K562 (cell line): ENCODE results near the gene MPDU1. TPM values are rescaled to one million over a fixed set of nuclear protein-coding genes. Genes with fewer than 3 reads are reported as not detected.

Experiments
- ATF7 ChIP-seq: fragments of 450-650 bp; IDR thresholded peaks from 2 replicates; pipeline ENCODE4 v1.7.1; 2014; ENCODE audit warnings: mild to moderate bottlenecking, moderate library complexity
- BRD9 ChIP-seq: fragments of 450-650 bp; IDR thresholded peaks from 2 replicates; pipeline ENCODE4 v1.6.1; 2018; ENCODE audit warnings: low read depth; ENCODE audit not compliant: partially characterized antibody
- EGR1 ChIP-seq: fragments of 450-650 bp; conservative IDR thresholded peaks from 2 replicates; pipeline ENCODE4 v1.6.1; 2017; ENCODE audit warnings: mild to moderate bottlenecking
- HMGN3 ChIP-seq: IDR thresholded peaks from 2 replicates; pipeline ENCODE4 v1.6.1; 2011; ENCODE audit warnings: borderline replicate concordance, low read depth, mild to moderate bottlenecking, mixed read lengths, low read length; ENCODE audit not compliant: insufficient read length; ENCODE audit errors: extremely low read depth
- HNRNPH1 ChIP-seq: fragments of 200-400 bp; formaldehyde crosslinking; optimal IDR thresholded peaks from 2 replicates; pipeline ENCODE3; 2017; ENCODE audit warnings: low read depth, mild to moderate bottlenecking, low read length, moderate library complexity
- KDM5B ChIP-seq: fragments of 200-600 bp; sonication (generic); IDR thresholded peaks from 2 replicates; pipeline ENCODE4 v1.6.1; 2012; ENCODE audit warnings: low read depth, mild to moderate bottlenecking, moderate library complexity, low read length, control low read depth, inconsistent platforms; ENCODE audit not compliant: insufficient replicate concordance
- MEF2A ChIP-seq: IDR thresholded peaks from 2 replicates; pipeline ENCODE4 v1.6.1; 2011; ENCODE audit warnings: low read depth, mild to moderate bottlenecking, low read length, moderate library complexity; ENCODE audit not compliant: control insufficient read depth
- MIER1 ChIP-seq: fragments of 450-650 bp; IDR thresholded peaks from 2 replicates; pipeline ENCODE4 v1.6.1; 2016; ENCODE audit warnings: antibody characterized with exemption, mild to moderate bottlenecking, low read depth
- MYC ChIP-seq, 2 experiments: fragments of 250-450 bp in 1 of 2; sonication (Bioruptor Pico) in 1 of 2; IDR thresholded peaks; 2 replicates each; pipeline versions ENCODE4 v1.5.1 to v1.6.1; 2012 to 2021; ENCODE audit warnings: low read depth in 2 of 2, borderline replicate concordance in 1 of 2, improper control_type of control experiment in 1 of 2, low read length in 1 of 2, mild to moderate bottlenecking in 1 of 2, moderate library complexity in 1 of 2
- NCOR1 ChIP-seq: fragments of 450-650 bp; IDR thresholded peaks from 2 replicates; pipeline ENCODE4 v1.6.1; 2016; ENCODE audit warnings: mild to moderate bottlenecking, moderate library complexity
- NKRF ChIP-seq: fragments of 450-650 bp; IDR thresholded peaks from 2 replicates; pipeline ENCODE4 v1.6.1; 2016; ENCODE audit warnings: borderline replicate concordance
- NR2C2 ChIP-seq, 2 experiments: fragments of 200-800 bp in 1 of 2; sonication (Bioruptor generic) in 1 of 2; sonication (generic) in 1 of 2; formaldehyde crosslinking in 1 of 2; IDR thresholded peaks; 2 replicates each; pipeline versions ENCODE4 v1.6.1 to v1.8.0; 2016 to 2022; ENCODE audit warnings: mild to moderate bottlenecking in 1 of 2, missing compliant biosample characterization in 1 of 2, missing genetic modification characterization in 1 of 2, missing genetic modification reagents in 1 of 2
- PTRF ChIP-seq: fragments of 450-650 bp; IDR thresholded peaks from 2 replicates; pipeline ENCODE4 v1.6.1; 2016; ENCODE audit warnings: mild to moderate bottlenecking, missing genetic modification characterization, missing compliant biosample characterization
- RBBP5 ChIP-seq: fragments of 200-600 bp; sonication (generic); IDR thresholded peaks from 2 replicates; pipeline ENCODE4 v1.6.1; 2012; ENCODE audit warnings: borderline replicate concordance, mild to moderate bottlenecking, low read length, control low read depth, inconsistent platforms; ENCODE audit not compliant: insufficient read depth, poor library complexity, severe bottlenecking
- U2AF1 ChIP-seq: fragments of 200-400 bp; formaldehyde crosslinking; optimal IDR thresholded peaks from 2 replicates; pipeline ENCODE3; 2017; ENCODE audit warnings: mild to moderate bottlenecking, low read depth, low read length, moderate library complexity
- ZNF655 ChIP-seq: fragments of 250-450 bp; sonication (Bioruptor Pico); IDR thresholded peaks from 2 replicates; pipeline ENCODE4 v1.5.0; 2021
- polyA plus RNA-seq, 8 experiments: library from polyadenylated mRNA; depleted of rRNA in 4 of 8; stranded (reverse) in 5 of 8; unstranded in 3 of 8; fragments of >200 nt; fragmentation: Nextera tagmentation in 2 of 8; fragmentation: Illumina TruSeq in 1 of 8; extraction: Ambion mirVana in 2 of 8; extraction: Trizol in 1 of 8; gene quantifications; 2 replicates each; pipeline versions ENCODE4 v1.2.1 to v1.2.3, GENCODE V29; 2011 to 2014; ENCODE audit warnings: inconsistent platforms in 1 of 8, missing spikeins in 1 of 8
- total RNA-seq, 7 experiments: library from RNA; depleted of rRNA in 6 of 7; stranded (reverse); fragments of >200 nt in 6 of 7; fragmentation: Illumina TruSeq in 2 of 7; extraction: Trizol in 2 of 7; gene quantifications; 2 replicates each; pipeline versions ENCODE4 v1.2.1 to v1.2.3, GENCODE V29; 2011 to 2021; ENCODE audit warnings: low replicate concordance in 1 of 7
- TF ChIP-seq, protein P1 (sequence below): fragments of 450-650 bp; IDR thresholded peaks from 2 replicates; pipeline ENCODE4 v1.6.1; 2016; ENCODE audit warnings: missing biosample characterization, missing genetic modification characterization
- TF ChIP-seq, protein P2 (sequence below), 2 experiments: fragments of 450-650 bp; IDR thresholded peaks; 2 replicates each; pipeline ENCODE4 v1.6.1; 2016
- TF ChIP-seq, protein P3 (sequence below): sonication (generic); formaldehyde crosslinking; IDR thresholded peaks from 2 replicates; pipeline ENCODE4 v1.8.0; 2022; ENCODE audit warnings: mild to moderate bottlenecking, missing genetic modification reagents

MPDU1 gene
- total and polyA plus RNA-seq, 9 of the 15 experiments (the other 6 are each of a cell fraction or from before 2014, with no cell fraction given), result 4.9 to 179 (median 77.1) TPM

DNA sequence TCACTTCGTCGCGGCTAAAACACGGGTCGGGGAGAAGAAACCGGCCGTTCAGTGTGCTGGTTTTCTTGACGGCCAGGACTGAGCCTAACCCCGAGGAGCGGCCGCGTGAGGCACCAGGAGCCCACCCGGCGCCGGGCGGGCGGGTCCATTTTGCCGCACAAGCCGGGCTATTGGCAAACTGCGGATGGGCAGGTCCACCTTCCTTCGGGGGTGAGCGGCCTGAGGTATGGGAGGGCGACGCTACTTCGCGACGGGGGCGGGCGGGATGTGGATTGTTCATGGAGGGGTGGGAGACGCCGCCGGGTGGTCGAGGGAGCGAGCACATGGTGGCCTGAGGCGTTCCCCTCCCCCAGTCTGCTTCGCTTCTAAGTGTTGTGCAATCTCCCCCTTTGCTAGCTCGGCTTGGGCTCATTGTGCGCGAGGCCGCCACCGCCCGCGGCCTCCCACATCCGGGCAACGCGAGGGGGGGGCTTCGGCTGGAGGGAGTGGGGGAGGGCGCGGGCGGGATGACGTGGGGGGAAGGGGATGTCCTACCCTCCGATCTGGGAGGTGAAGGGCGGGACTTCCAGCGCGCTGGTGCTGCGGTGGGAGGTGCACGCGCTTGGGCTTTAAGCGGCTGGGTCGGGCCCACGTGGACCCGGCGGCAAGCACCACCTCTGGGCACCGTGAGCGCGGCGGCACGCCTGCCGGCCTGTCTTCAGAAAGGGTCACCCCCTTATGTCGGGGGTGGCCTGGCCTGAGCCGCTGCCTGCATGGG, 10.2 kb upstream of the MPDU1 start (continued):
- peak; percentile 19 for TF ChIP-seq HMGN3
- peak; percentile 70 for TF ChIP-seq ATF7
- no peak for TF ChIP-seq PTRF (tag)
- peak; percentile 33 for TF ChIP-seq KDM5B
- peak; percentile 93 for TF ChIP-seq NKRF
- TF ChIP-seq, protein P1, sequence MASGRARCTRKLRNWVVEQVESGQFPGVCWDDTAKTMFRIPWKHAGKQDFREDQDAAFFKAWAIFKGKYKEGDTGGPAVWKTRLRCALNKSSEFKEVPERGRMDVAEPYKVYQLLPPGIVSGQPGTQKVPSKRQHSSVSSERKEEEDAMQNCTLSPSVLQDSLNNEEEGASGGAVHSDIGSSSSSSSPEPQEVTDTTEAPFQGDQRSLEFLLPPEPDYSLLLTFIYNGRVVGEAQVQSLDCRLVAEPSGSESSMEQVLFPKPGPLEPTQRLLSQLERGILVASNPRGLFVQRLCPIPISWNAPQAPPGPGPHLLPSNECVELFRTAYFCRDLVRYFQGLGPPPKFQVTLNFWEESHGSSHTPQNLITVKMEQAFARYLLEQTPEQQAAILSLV (tag), result peak; percentile 78
- TF ChIP-seq BRD9, result no peak
- TF ChIP-seq MEF2A, result no peak
- TF ChIP-seq, protein P2, sequence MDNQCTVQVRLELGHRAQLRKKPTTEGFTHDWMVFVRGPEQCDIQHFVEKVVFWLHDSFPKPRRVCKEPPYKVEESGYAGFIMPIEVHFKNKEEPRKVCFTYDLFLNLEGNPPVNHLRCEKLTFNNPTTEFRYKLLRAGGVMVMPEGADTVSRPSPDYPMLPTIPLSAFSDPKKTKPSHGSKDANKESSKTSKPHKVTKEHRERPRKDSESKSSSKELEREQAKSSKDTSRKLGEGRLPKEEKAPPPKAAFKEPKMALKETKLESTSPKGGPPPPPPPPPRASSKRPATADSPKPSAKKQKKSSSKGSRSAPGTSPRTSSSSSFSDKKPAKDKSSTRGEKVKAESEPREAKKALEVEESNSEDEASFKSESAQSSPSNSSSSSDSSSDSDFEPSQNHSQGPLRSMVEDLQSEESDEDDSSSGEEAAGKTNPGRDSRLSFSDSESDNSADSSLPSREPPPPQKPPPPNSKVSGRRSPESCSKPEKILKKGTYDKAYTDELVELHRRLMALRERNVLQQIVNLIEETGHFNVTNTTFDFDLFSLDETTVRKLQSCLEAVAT (IDR thresholded peaks at IDR 0.05), result peak in 1 of 2 experiments; percentile 10; a peak in 1 of 4 replicates
- TF ChIP-seq HNRNPH1, result peak; percentile 59
- no peak for TF ChIP-seq ZNF655
- TF ChIP-seq, protein P3, sequence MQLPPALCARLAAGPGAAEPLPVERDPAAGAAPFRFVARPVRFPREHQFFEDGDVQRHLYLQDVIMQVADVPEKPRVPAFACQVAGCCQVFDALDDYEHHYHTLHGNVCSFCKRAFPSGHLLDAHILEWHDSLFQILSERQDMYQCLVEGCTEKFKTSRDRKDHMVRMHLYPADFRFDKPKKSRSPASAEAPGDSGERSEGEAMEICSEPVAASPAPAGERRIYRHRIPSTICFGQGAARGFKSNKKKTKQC (CRISPR knock-in tag), result peak; percentile 30; the same call in 1 of the 2 replicates
- no peak for TF ChIP-seq MIER1
- TF ChIP-seq RBBP5, result peak; percentile 25
- peak; percentile 93 for TF ChIP-seq MYC (IDR thresholded peaks at IDR 0.05; ENCODE audit: low read depth, low read length)
- TF ChIP-seq MYC (CRISPR knock-in tag; IDR thresholded peaks at IDR 0.05; ENCODE audit: borderline replicate concordance, low read depth), result peak; percentile 52; the same call in 1 of the 2 replicates
- TF ChIP-seq NCOR1, result 0 out of 2 replicates have a peak, but pooled peaks have one; percentile 31
- peak; percentile 37 for TF ChIP-seq U2AF1
- no peak; the same call in 1 of the 2 replicates for TF ChIP-seq NR2C2 (CRISPR knock-in tag; IDR thresholded peaks at IDR 0.05)
- TF ChIP-seq NR2C2 (tag; IDR thresholded peaks at IDR 0.05), result peak; percentile 64
- TF ChIP-seq EGR1, result peak; percentile 83
